Type B pancreatic cell (in vitro differentiated cells): ENCODE data around the gene CDC45. TPM values are rescaled to one million over a fixed set of nuclear protein-coding genes. Genes with fewer than 3 reads are reported as not detected.
A peak's percentile ranks its signal among the peaks of the same experiment; 100 is the strongest.

Experiments used
- DNase-seq: peaks from one replicate; pipeline ENCODE4 v3.0.0; 2021; ENCODE audit warnings: mixed read lengths; ENCODE audit not compliant: unreplicated experiment; ENCODE audit errors: extremely low spot score
- H3K27ac Mint-ChIP-seq: 2 replicates; pipeline ENCODE4 v1.8.0; 2021; ENCODE audit warnings: mild to moderate bottlenecking, mixed read lengths
- H3K27me3 Mint-ChIP-seq: 2 replicates; pipeline ENCODE4 v1.8.0; 2021; ENCODE audit warnings: mixed read lengths
- H3K36me3 Mint-ChIP-seq: 2 replicates; pipeline ENCODE4 v1.8.0; 2021; ENCODE audit warnings: mixed read lengths
- H3K4me1 Mint-ChIP-seq: one replicate; pipeline ENCODE4 v1.8.0; 2021; ENCODE audit warnings: mixed read lengths; ENCODE audit not compliant: unreplicated experiment
- H3K4me3 Mint-ChIP-seq: 2 replicates; pipeline ENCODE4 v1.8.0; 2021; ENCODE audit warnings: mild to moderate bottlenecking, mixed read lengths
- H3K9me3 Mint-ChIP-seq: 2 replicates; pipeline ENCODE4 v1.8.0; 2021; ENCODE audit warnings: mixed read lengths
- CTCF ChIP-seq: fragments of 200-600 bp; sonication (generic); conservative IDR thresholded peaks from 2 replicates; pipeline ENCODE4 v1.5.0; 2021; ENCODE audit warnings: antibody characterized with exemption, mild to moderate bottlenecking
- total RNA-seq: library from RNA; stranded (reverse); gene quantifications from 2 replicates; pipeline ENCODE4 v1.2.1, GENCODE V29; 2021; ENCODE audit warnings: low replicate concordance

CDC45 gene
- total RNA-seq, 1 donor from 2014 or later, result 19.0 TPM

- Mint-ChIP-seq H3K27ac (peak within 1 kb of the TSS; percentile 93), H3K36me3 (peaks cover 8% of the 10 kb centered on the region), H3K4me3 (peak within 1 kb of the TSS; percentile 92)
These were observed 32.2 kb upstream of the CDC45 start, which contains the start of gene C22orf39 for GRCh38 chr22:19447330-19448075. TSS of gene C22orf39 (minus strand) at chr22:19447711. CDS start at chr22:19447688, 23 bp downstream.

GRCh38 chr22:19448076-19448607, 31.6 kb upstream of the CDC45 start:
- Mint-ChIP-seq H3K27me3 (no peaks in the 10 kb centered on the region), H3K27ac (peak overlapping the region; percentile 93), H3K36me3 (peaks cover 8% of the 10 kb centered on the region), H3K4me1 (peaks cover 19% of the 10 kb centered on the region), H3K4me3 (peak overlapping the region; percentile 92), H3K9me3 (no peaks in the 10 kb centered on the region)
- no peak for TF ChIP-seq CTCF
- no peak for DNase-seq

More at GRCh38 chr22:19447330-19448075, 32.2 kb upstream of the CDC45 start, which contains the start of gene C22orf39:
- H3K4me1 Mint-ChIP-seq, result peaks cover 19% of the 10 kb centered on the region
- DNase-seq, result peak; percentile 85
- no peaks in the 10 kb centered on the region for H3K27me3 Mint-ChIP-seq
- H3K9me3 Mint-ChIP-seq, result no peaks in the 10 kb centered on the region
- no peak for TF ChIP-seq CTCF

DNA sequence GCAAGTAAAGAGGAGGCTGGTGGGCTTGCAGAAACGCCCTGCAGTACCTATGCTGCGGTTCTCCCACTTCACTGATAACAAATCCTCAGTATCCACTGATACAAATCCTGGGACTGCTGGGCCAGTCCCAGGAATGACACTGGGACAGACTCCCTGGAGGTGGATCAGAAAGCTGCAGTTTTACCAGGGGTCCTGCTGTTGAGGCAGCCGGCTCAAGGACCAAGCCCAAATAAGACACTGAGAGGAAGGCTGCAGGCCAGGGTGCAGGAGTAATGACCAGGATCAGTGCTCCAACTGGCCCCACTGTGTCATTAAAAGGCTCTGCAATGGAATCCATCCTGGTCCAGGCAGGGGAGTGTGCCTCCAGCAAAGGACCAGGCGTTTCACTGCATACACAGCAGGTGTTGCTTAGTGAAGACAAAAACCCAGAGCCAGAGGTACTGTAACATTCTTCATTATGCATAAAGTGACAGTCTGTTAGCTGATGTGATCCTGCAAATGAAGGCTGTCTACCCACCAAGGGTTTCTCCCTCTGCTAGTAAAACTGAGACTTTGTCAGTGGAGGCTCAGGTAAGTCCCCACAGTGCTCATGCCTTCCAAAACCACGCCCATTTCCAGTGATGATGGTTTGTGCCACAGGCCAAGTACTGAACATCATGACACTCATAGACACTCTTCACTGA, 30.8 kb upstream of the CDC45 start:
- peaks cover 19% of the 10 kb centered on the region for H3K4me1 Mint-ChIP-seq
- no peak for TF ChIP-seq CTCF
- H3K36me3 Mint-ChIP-seq, result peaks cover 9% of the 10 kb centered on the region
- peak overlapping the region; percentile 92 for H3K4me3 Mint-ChIP-seq
- H3K9me3 Mint-ChIP-seq, result no peaks in the 10 kb centered on the region
- no peak for DNase-seq
- no peak overlapping the region for H3K27ac Mint-ChIP-seq
- H3K27me3 Mint-ChIP-seq, result no peaks in the 10 kb centered on the region

DNA sequence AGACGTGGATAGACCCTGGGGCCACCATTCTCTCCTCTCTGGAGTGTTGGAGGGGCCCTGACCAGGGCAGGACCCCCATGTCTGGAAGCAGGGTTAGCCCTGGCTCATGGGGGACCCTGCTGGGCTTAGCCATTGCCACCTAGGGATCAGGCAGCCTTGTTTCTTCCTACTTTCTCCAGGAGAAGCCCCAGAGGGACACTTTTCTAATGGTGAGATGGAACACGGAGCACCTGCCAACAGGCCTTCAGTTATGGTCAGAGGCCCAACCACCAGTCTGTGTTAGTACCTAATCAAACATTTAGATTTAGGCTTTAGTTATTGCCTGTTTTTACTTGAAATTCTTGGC, 30.3 kb upstream of the CDC45 start:
- DNase-seq, result no peak
- no peak overlapping the region for H3K27ac Mint-ChIP-seq
- no peaks in the 10 kb centered on the region for H3K27me3 Mint-ChIP-seq
- TF ChIP-seq CTCF, result no peak
- peak overlapping the region; percentile 25 for H3K4me3 Mint-ChIP-seq
- H3K36me3 Mint-ChIP-seq, result peaks cover 14% of the 10 kb centered on the region
- H3K9me3 Mint-ChIP-seq, result no peaks in the 10 kb centered on the region
- H3K4me1 Mint-ChIP-seq, result peaks cover 19% of the 10 kb centered on the region

GRCh38 chr22:19450363-19451175, 29.2 kb upstream of the CDC45 start:
- Mint-ChIP-seq H3K27ac (no peak overlapping the region), H3K36me3 (peaks cover 21% of the 10 kb centered on the region), H3K9me3 (no peaks in the 10 kb centered on the region), H3K4me3 (no peak overlapping the region), H3K27me3 (no peaks in the 10 kb centered on the region), H3K4me1 (peaks cover 15% of the 10 kb centered on the region)
- TF ChIP-seq CTCF, result no peak
- DNase-seq, result no peak
